K562 (cell line): ENCODE results near the gene LDLRAD3. TPM values are rescaled to one million over a fixed set of nuclear protein-coding genes. Genes with fewer than 3 reads are reported as not detected.

ENCODE experiments used
- ATAC-seq: fragments of 200-7000 bp; cut with Tn5 transposase; 3 replicates; pipeline ENCODE4 v1.9.1; 2020; ENCODE audit warnings: moderate library complexity
- BruUV-seq: library from RNA; stranded (reverse); fragments of 400-500 nt; replicated peaks from 2 replicates; lab custom pipeline; 2021; lab: Mats Ljungman, UMichigan
- CTCF ChIA-PET: fragments of 300-600 bp; formaldehyde crosslinking; extraction: SDS; loops from one replicate; lab custom pipeline; 2021; ENCODE audit warnings: low intra/inter-chr PET ratio; lab: Yijun Ruan, JAX
- POLR2A ChIA-PET: fragments of 300-600, 350-650 bp; sonication (Branson Sonifier 250); formaldehyde crosslinking; extraction: SDS; loops from one replicate; lab custom pipeline; 2021; ENCODE audit warnings: antibody characterized with exemption, inconsistent platforms; lab: Yijun Ruan, JAX
- DNase-seq, 4 experiments: peaks; one replicate each; pipeline versions ENCODE4 v3.0.0 to v3.0.0-alpha.2; 2011 to 2018; ENCODE audit warnings: low spot score in 3 of 4, mixed read lengths in 3 of 4; ENCODE audit errors: extremely low read depth in 1 of 4
- FAIRE-seq: peaks from 2 replicates; lab custom pipeline; 2011; peaks lifted over from hg19 to GRCh38; lab: Jason Lieb, UNC
- H2AFZ ChIP-seq: 2 replicates; pipeline ENCODE4 v1.6.0; 2011; ENCODE audit warnings: low read depth, low read length, control low read depth, inconsistent platforms
- H3K27ac ChIP-seq: fragments of 200-600 bp; 3 replicates; pipeline ENCODE4 v1.8.0; 2011; ENCODE audit warnings: low read depth, mild to moderate bottlenecking, control low read depth, inconsistent platforms, low read length, moderate library complexity, mixed read lengths; ENCODE audit errors: extremely low read depth
- H3K27me3 ChIP-seq, 2 experiments: fragments of 300-600 bp in 1 of 2; 2 replicates in 1 of 2; 3 replicates in 1 of 2; pipeline versions ENCODE4 v1.6.0 to v1.8.0; 2011; ENCODE audit warnings: inconsistent platforms in 2 of 2, low read length in 2 of 2, mild to moderate bottlenecking in 1 of 2, mixed read lengths in 1 of 2, moderate library complexity in 1 of 2; ENCODE audit not compliant: control insufficient read depth in 2 of 2, insufficient read depth in 2 of 2
- H3K36me3 ChIP-seq: fragments of 300-600 bp; 3 replicates; pipeline ENCODE4 v1.8.0; 2011; ENCODE audit warnings: mild to moderate bottlenecking, low read length, inconsistent platforms; ENCODE audit not compliant: control insufficient read depth, insufficient read depth
- H3K4me1 ChIP-seq, 2 experiments: fragments of 200-600 bp in 1 of 2; replicated peaks in 1 of 2; 2 replicates in 1 of 2; 3 replicates in 1 of 2; pipeline versions ENCODE4 v1.5.1 to v1.8.0; 2011; ENCODE audit warnings: inconsistent platforms in 2 of 2, low read length in 2 of 2, mild to moderate bottlenecking in 1 of 2, mixed read lengths in 1 of 2, moderate library complexity in 1 of 2; ENCODE audit not compliant: control insufficient read depth in 2 of 2, insufficient read depth in 2 of 2
- H3K4me2 ChIP-seq: 2 replicates; pipeline ENCODE4 v1.6.1; 2011; ENCODE audit warnings: low read length, control low read depth, inconsistent platforms, mixed read lengths; ENCODE audit not compliant: insufficient read depth
- H3K4me3 ChIP-seq: fragments of 200-600 bp; sonication (generic), shearing (Covaris generic); 2 replicates; pipeline ENCODE4 v1.5.1; 2016; ENCODE audit warnings: control low read depth, inconsistent platforms
- H3K79me2 ChIP-seq: fragments of 200-600 bp; 3 replicates; pipeline ENCODE4 v1.8.0; 2011; ENCODE audit warnings: low read length, inconsistent platforms; ENCODE audit not compliant: control insufficient read depth, insufficient read depth
- H3K9ac ChIP-seq, 2 experiments: 2 replicates each; pipeline versions ENCODE4 v1.6.0 to v1.6.1; 2011; ENCODE audit warnings: low read depth in 2 of 2, low read length in 2 of 2, control low read depth in 1 of 2, inconsistent platforms in 1 of 2, mild to moderate bottlenecking in 1 of 2, mixed read lengths in 1 of 2; ENCODE audit not compliant: insufficient read depth in 1 of 2
- H3K9me1 ChIP-seq: one replicate; pipeline ENCODE4 v1.6.0; 2011; ENCODE audit warnings: inconsistent platforms, mild to moderate bottlenecking, low read length, moderate library complexity; ENCODE audit not compliant: control insufficient read depth, insufficient read depth
- H3K9me3 ChIP-seq: replicated peaks from 2 replicates; pipeline ENCODE4 v1.5.1; 2011; ENCODE audit warnings: low read depth, low read length, inconsistent platforms; ENCODE audit not compliant: control insufficient read depth, insufficient read depth
- H4K20me1 ChIP-seq: replicated peaks from 2 replicates; pipeline ENCODE4 v1.6.1; 2011; ENCODE audit warnings: low read length, inconsistent platforms, mixed read lengths; ENCODE audit not compliant: control insufficient read depth, insufficient read depth
- ETV6 ChIP-seq, 3 experiments: fragments of 150-350 bp in 1 of 3; sonication (generic) in 1 of 3; formaldehyde crosslinking in 1 of 3; IDR thresholded peaks; 2 replicates each; pipeline versions ENCODE4 v1.6.1 to v1.8.0; 2014 to 2022; ENCODE audit warnings: borderline replicate concordance in 2 of 3, low read depth in 2 of 3, antibody characterized with exemption in 1 of 3, low read length in 1 of 3, mild to moderate bottlenecking in 1 of 3, missing genetic modification reagents in 1 of 3
- FOS ChIP-seq: IDR thresholded peaks from 3 replicates; pipeline ENCODE4 v1.6.1; 2011; ENCODE audit not compliant: insufficient read length; ENCODE audit errors: extremely low read depth
- HNRNPK ChIP-seq: fragments of 200-400 bp; formaldehyde crosslinking; IDR thresholded peaks from one replicate; pipeline ENCODE4 v1.6.1; 2018; ENCODE audit warnings: mild to moderate bottlenecking, low read depth, low read length; ENCODE audit not compliant: poor library complexity, severe bottlenecking
- KAT2B ChIP-seq: IDR thresholded peaks from one replicate; pipeline ENCODE4 v1.6.1; 2012; ENCODE audit warnings: low read depth, mild to moderate bottlenecking, control low read depth, inconsistent platforms, low read length, moderate library complexity
- NR2C1 ChIP-seq, 2 experiments: fragments of 450-650 bp; IDR thresholded peaks; 2 replicates each; pipeline ENCODE4 v1.6.1; 2017; ENCODE audit warnings: mild to moderate bottlenecking in 2 of 2, antibody characterized with exemption in 1 of 2, inconsistent platforms in 1 of 2, missing compliant biosample characterization in 1 of 2, missing genetic modification characterization in 1 of 2
- RUNX1 ChIP-seq: sonication (generic); IDR thresholded peaks from 2 replicates; pipeline ENCODE4 v1.6.1; 2016; ENCODE audit warnings: antibody characterized with exemption, low read depth
- SNRNP70 ChIP-seq: fragments of 200-400 bp; formaldehyde crosslinking; optimal IDR thresholded peaks from 2 replicates; pipeline ENCODE3; 2017; ENCODE audit warnings: low read depth, low read length
- SUPT5H ChIP-seq: fragments of 450-650 bp; IDR thresholded peaks from 2 replicates; pipeline ENCODE4 v1.6.1; 2016
- TEAD1 ChIP-seq, 2 experiments: fragments of 450-650 bp in 1 of 2; sonication (generic) in 1 of 2; formaldehyde crosslinking; IDR thresholded peaks; 2 replicates each; pipeline versions ENCODE4 v1.4.0 to v1.8.0; 2020 to 2022; ENCODE audit warnings: mild to moderate bottlenecking in 2 of 2, missing genetic modification reagents in 1 of 2
- XRCC3 ChIP-seq: fragments of 450-650 bp; IDR thresholded peaks from 2 replicates; pipeline ENCODE4 v1.6.1; 2017; ENCODE audit warnings: mild to moderate bottlenecking, moderate library complexity
- ZFP1 ChIP-seq: fragments of 450-650 bp; formaldehyde crosslinking; IDR thresholded peaks from 2 replicates; pipeline ENCODE4 v1.4.0; 2020; ENCODE audit warnings: mild to moderate bottlenecking, mixed read lengths
- ZKSCAN3 ChIP-seq: fragments of 250-450 bp; sonication (Bioruptor Pico); IDR thresholded peaks from 2 replicates; pipeline ENCODE4 v1.4.0; 2020
- ZNF551 ChIP-seq: fragments of 250-450 bp; sonication (Bioruptor Pico); IDR thresholded peaks from 2 replicates; pipeline ENCODE4 v1.5.0; 2021; ENCODE audit warnings: mild to moderate bottlenecking, moderate library complexity
- WGBS: fragments of 100-300 bp; shearing (Covaris generic); methylation state at CpG from one replicate; pipeline ENCODE4 v1.1.6; 2016; ENCODE audit warnings: low coverage, mixed read lengths; ENCODE audit not compliant: insufficient coverage; ENCODE audit errors: missing lambda C conversion rate; 5-methylcytosine and 5-hydroxymethylcytosine counted together
- in situ Hi-C: fragments of 300-500 bp; cut with MboI; formaldehyde crosslinking; loops from 4 replicates; pipeline ENCODE4 v1.15.0; 2018; ENCODE audit warnings: inconsistent platforms, mixed read lengths
- intact Hi-C: fragments of 100-400 bp; cut with micrococcal nuclease; formaldehyde crosslinking; loops from 2 replicates; pipeline ENCODE4 v1.14.2; 2022
- polyA plus RNA-seq, 8 experiments: library from polyadenylated mRNA; depleted of rRNA in 4 of 8; stranded (reverse) in 5 of 8; unstranded in 3 of 8; fragments of >200 nt; fragmentation: Nextera tagmentation in 2 of 8; fragmentation: Illumina TruSeq in 1 of 8; extraction: Ambion mirVana in 2 of 8; extraction: Trizol in 1 of 8; gene quantifications; 2 replicates each; pipeline versions ENCODE4 v1.2.1 to v1.2.3, GENCODE V29; 2011 to 2014; ENCODE audit warnings: inconsistent platforms in 1 of 8, missing spikeins in 1 of 8
- total RNA-seq, 7 experiments: library from RNA; depleted of rRNA in 6 of 7; stranded (reverse); fragments of >200 nt in 6 of 7; fragmentation: Illumina TruSeq in 2 of 7; extraction: Trizol in 2 of 7; gene quantifications; 2 replicates each; pipeline versions ENCODE4 v1.2.1 to v1.2.3, GENCODE V29; 2011 to 2021; ENCODE audit warnings: low replicate concordance in 1 of 7
- TF ChIP-seq, protein P1 (sequence below): fragments of 250-450 bp; sonication (Bioruptor Pico); IDR thresholded peaks from 2 replicates; pipeline ENCODE4 v1.4.0; 2020; ENCODE audit warnings: mild to moderate bottlenecking, moderate library complexity
- TF ChIP-seq, protein P2 (sequence below): sonication (generic); formaldehyde crosslinking; IDR thresholded peaks from 2 replicates; pipeline ENCODE4 v1.5.0; 2020; ENCODE audit warnings: missing genetic modification reagents
- TF ChIP-seq, protein P3 (sequence below): fragments of 450-650 bp; IDR thresholded peaks from 2 replicates; pipeline ENCODE4 v1.6.1; 2016; ENCODE audit warnings: missing biosample characterization, missing genetic modification characterization

Gene LDLRAD3
- total and polyA plus RNA-seq, 9 of the 15 experiments (the other 6 are each of a cell fraction or from before 2014, with no cell fraction given), result 0.73 to 7.2 (median 3.5) TPM

DNA sequence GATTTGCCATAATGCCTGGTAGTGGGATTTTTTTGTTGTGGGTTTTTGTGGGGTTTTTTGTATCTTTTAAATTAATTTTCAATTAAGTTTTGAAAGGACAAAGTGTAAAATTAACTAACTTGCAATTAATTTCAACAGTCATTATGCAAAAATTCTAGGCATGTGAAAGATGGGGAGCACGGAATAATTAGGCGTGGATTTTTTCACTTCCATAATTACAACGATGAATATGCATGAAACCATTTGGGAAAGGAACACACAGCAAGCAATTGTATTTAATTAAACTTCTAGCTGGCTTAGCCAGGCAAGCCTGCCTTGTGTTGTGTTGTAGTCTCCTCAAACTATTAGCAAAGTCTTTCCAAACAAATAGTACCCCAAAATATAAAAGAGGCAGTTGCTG, 257.5 kb downstream of the LDLRAD3 start:
- FAIRE-seq, result no peak
- no peak for DNase-seq
- ChIA-PET POLR2A (interaction anchor here (0.9 kb wide), 1 partner anchor 8 kb away, joined by 5 read pairs; no protein-coding TSS in a partner anchor), CTCF (no interaction called here)
- H3K36me3 ChIP-seq, result no peaks in the 10 kb centered on the region
- H3K4me3 ChIP-seq, result no peak overlapping the region
- H3K9ac ChIP-seq, result no peak overlapping the region
- in situ Hi-C loops, result no loop called here
- H4K20me1 ChIP-seq, result no peaks in the 10 kb centered on the region
- H3K9me3 ChIP-seq, result no peaks in the 10 kb centered on the region
- no TSS peak for BruUV-seq
- 12% methylated on average over 3 of the region's 3 CpGs for WGBS
- no peaks in the 10 kb centered on the region for H3K9me1 ChIP-seq
- TF ChIP-seq SUPT5H (no peak), FOS (no peak), HNRNPK (no peak), ZKSCAN3 (CRISPR knock-in tag) (no peak), RUNX1 (no peak), ETV6 (IDR thresholded peaks at IDR 0.05; ENCODE audit: borderline replicate concordance in 1 of 2, low read depth in 2 of 2, low read length in 1 of 2) (no peak), ETV6 (CRISPR knock-in tag; IDR thresholded peaks at IDR 0.05; ENCODE audit: borderline replicate concordance) (no peak), SNRNP70 (no peak), ZNF551 (CRISPR knock-in tag) (no peak), KAT2B (no peak), ZFP1 (CRISPR knock-in tag) (no peak), XRCC3 (no peak), TEAD1 (CRISPR knock-in tag; IDR thresholded peaks at IDR 0.05) (no peak), NR2C1 (IDR thresholded peaks at IDR 0.05) (no peak), NR2C1 (tag; IDR thresholded peaks at IDR 0.05) (no peak)
- TF ChIP-seq, protein P1, sequence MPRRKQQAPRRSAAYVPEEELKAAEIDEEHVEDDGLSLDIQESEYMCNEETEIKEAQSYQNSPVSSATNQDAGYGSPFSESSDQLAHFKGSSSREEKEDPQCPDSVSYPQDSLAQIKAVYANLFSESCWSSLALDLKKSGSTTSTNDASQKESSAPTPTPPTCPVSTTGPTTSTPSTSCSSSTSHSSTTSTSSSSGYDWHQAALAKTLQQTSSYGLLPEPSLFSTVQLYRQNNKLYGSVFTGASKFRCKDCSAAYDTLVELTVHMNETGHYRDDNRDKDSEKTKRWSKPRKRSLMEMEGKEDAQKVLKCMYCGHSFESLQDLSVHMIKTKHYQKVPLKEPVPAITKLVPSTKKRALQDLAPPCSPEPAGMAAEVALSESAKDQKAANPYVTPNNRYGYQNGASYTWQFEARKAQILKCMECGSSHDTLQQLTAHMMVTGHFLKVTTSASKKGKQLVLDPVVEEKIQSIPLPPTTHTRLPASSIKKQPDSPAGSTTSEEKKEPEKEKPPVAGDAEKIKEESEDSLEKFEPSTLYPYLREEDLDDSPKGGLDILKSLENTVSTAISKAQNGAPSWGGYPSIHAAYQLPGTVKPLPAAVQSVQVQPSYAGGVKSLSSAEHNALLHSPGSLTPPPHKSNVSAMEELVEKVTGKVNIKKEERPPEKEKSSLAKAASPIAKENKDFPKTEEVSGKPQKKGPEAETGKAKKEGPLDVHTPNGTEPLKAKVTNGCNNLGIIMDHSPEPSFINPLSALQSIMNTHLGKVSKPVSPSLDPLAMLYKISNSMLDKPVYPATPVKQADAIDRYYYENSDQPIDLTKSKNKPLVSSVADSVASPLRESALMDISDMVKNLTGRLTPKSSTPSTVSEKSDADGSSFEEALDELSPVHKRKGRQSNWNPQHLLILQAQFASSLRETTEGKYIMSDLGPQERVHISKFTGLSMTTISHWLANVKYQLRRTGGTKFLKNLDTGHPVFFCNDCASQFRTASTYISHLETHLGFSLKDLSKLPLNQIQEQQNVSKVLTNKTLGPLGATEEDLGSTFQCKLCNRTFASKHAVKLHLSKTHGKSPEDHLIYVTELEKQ, result no peak
- TF ChIP-seq, protein P2, sequence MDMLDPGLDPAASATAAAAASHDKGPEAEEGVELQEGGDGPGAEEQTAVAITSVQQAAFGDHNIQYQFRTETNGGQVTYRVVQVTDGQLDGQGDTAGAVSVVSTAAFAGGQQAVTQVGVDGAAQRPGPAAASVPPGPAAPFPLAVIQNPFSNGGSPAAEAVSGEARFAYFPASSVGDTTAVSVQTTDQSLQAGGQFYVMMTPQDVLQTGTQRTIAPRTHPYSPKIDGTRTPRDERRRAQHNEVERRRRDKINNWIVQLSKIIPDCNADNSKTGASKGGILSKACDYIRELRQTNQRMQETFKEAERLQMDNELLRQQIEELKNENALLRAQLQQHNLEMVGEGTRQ (CRISPR knock-in tag), result no peak
- TF ChIP-seq, protein P3, sequence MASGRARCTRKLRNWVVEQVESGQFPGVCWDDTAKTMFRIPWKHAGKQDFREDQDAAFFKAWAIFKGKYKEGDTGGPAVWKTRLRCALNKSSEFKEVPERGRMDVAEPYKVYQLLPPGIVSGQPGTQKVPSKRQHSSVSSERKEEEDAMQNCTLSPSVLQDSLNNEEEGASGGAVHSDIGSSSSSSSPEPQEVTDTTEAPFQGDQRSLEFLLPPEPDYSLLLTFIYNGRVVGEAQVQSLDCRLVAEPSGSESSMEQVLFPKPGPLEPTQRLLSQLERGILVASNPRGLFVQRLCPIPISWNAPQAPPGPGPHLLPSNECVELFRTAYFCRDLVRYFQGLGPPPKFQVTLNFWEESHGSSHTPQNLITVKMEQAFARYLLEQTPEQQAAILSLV, result no peak
- no peak overlapping the region for H3K27ac ChIP-seq
- H2AFZ ChIP-seq, result no peak overlapping the region
- peaks cover 3 to 25% of the 10 kb centered on the region in 2 experiments; a peak in 4 of 5 replicates for H3K27me3 ChIP-seq
- ATAC-seq, result no peak
- no peaks in the 10 kb centered on the region for H3K79me2 ChIP-seq
- no peaks in the 10 kb centered on the region for H3K4me1 ChIP-seq
- intact Hi-C loops, result no loop called here
- no peak overlapping the region for H3K4me2 ChIP-seq
